Neural cell (in vitro differentiated cells): ENCODE data around the gene SPATA32. TPM values are rescaled to one million over a fixed set of nuclear protein-coding genes. Genes with fewer than 3 reads are reported as not detected.

Experiments
- H2AFZ ChIP-seq: fragments of 200-600, 300-800 bp; sonication (generic), shearing (Covaris generic); 2 replicates; pipeline ENCODE4 v1.6.0; 2014; ENCODE audit warnings: low read depth, mild to moderate bottlenecking, antibody characterized with exemption, low read length, moderate library complexity
- H3F3A ChIP-seq: fragments of 200-600 bp; shearing (Covaris generic); 2 replicates; pipeline ENCODE4 v1.6.1; 2016; ENCODE audit warnings: mild to moderate bottlenecking, moderate library complexity, mixed read lengths, antibody characterized with exemption, low read length; ENCODE audit not compliant: insufficient read depth, poor library complexity, severe bottlenecking
- H3K27ac ChIP-seq: fragments of 200-600, 300-800 bp; sonication (generic), shearing (Covaris generic); 2 replicates; pipeline ENCODE4 v1.5.1; 2014; ENCODE audit warnings: mild to moderate bottlenecking, low read length, moderate library complexity
- H3K27me3 ChIP-seq: fragments of 300-800, 200-600 bp; sonication (generic), shearing (Covaris generic); 2 replicates; pipeline ENCODE4 v1.6.0; 2014; ENCODE audit warnings: mild to moderate bottlenecking, low read depth, low read length, moderate library complexity; ENCODE audit not compliant: insufficient read depth
- H3K36me3 ChIP-seq: fragments of 300-800, 200-600 bp; sonication (generic), shearing (Covaris generic); 2 replicates; pipeline ENCODE4 v1.5.1; 2014; ENCODE audit warnings: mild to moderate bottlenecking, antibody characterized with exemption, low read length, moderate library complexity; ENCODE audit not compliant: insufficient read depth
- H3K4me2 ChIP-seq: fragments of 300-800, 200-600 bp; sonication (generic), shearing (Covaris generic); 2 replicates; pipeline ENCODE4 v1.6.0; 2014; ENCODE audit warnings: mild to moderate bottlenecking, low read length
- H3K4me3 ChIP-seq: fragments of 300-800, 200-600 bp; sonication (generic), shearing (Covaris generic); 2 replicates; pipeline ENCODE4 v1.5.1; 2014; ENCODE audit warnings: mild to moderate bottlenecking, low read length, moderate library complexity
- H3K79me2 ChIP-seq: fragments of 200-600 bp; shearing (Covaris generic); replicated peaks from 2 replicates; pipeline ENCODE4 v1.6.0; 2014; ENCODE audit warnings: mild to moderate bottlenecking, low read length, moderate library complexity; ENCODE audit not compliant: insufficient read depth
- H3K9ac ChIP-seq: fragments of 300-800, 200-600 bp; sonication (generic), shearing (Covaris generic); 2 replicates; pipeline ENCODE4 v1.6.1; 2016; ENCODE audit warnings: mild to moderate bottlenecking, low read length, mixed read lengths
- H3K9me2 ChIP-seq: fragments of 200-600 bp; shearing (Covaris generic); 2 replicates; pipeline ENCODE4 v1.6.1; 2016; ENCODE audit warnings: mild to moderate bottlenecking, low read length, mixed read lengths; ENCODE audit not compliant: insufficient read depth
- H3K9me3 ChIP-seq: fragments of 200-600, 300-800 bp; sonication (generic), shearing (Covaris generic); 2 replicates; pipeline ENCODE4 v1.6.1; 2016; ENCODE audit warnings: mild to moderate bottlenecking, mixed run types, low read length, moderate library complexity, mixed read lengths
- H4K20me1 ChIP-seq: fragments of 200-600 bp; shearing (Covaris generic); 2 replicates; pipeline ENCODE4 v1.6.1; 2016; ENCODE audit warnings: mild to moderate bottlenecking, mixed run types; ENCODE audit not compliant: insufficient read depth
- CTCF ChIP-seq: fragments of 450-650 bp; IDR thresholded peaks from 2 replicates; pipeline ENCODE4 v1.5.1; 2014; ENCODE audit warnings: antibody characterized with exemption, mild to moderate bottlenecking, moderate library complexity; ENCODE audit not compliant: poor library complexity, severe bottlenecking
- EP300 ChIP-seq: fragments of 450-650 bp; conservative IDR thresholded peaks from 2 replicates; pipeline ENCODE4 v1.6.1; 2014; ENCODE audit warnings: antibody characterized with exemption, mild to moderate bottlenecking, moderate library complexity; ENCODE audit not compliant: poor library complexity, severe bottlenecking
- EZH2 ChIP-seq: fragments of 200-600, 300-800 bp; shearing (Covaris generic), sonication (generic); IDR thresholded peaks from 2 replicates; pipeline ENCODE4 v1.6.1; 2014; ENCODE audit warnings: antibody characterized with exemption, low read length, borderline replicate concordance, mild to moderate bottlenecking; ENCODE audit not compliant: insufficient read depth, poor library complexity, severe bottlenecking
- MXI1 ChIP-seq: fragments of 450-650 bp; conservative IDR thresholded peaks from 2 replicates; pipeline ENCODE4 v1.6.1; 2014; ENCODE audit warnings: antibody characterized with exemption, mild to moderate bottlenecking; ENCODE audit not compliant: poor library complexity, severe bottlenecking
- POLR2AphosphoS5 ChIP-seq: IDR thresholded peaks from 2 replicates; pipeline ENCODE4 v1.6.1; 2012
- RAD21 ChIP-seq: fragments of 450-650 bp; conservative IDR thresholded peaks from 2 replicates; pipeline ENCODE4 v1.6.1; 2014; ENCODE audit warnings: antibody characterized with exemption, mild to moderate bottlenecking, moderate library complexity
- REST ChIP-seq: IDR thresholded peaks from 2 replicates; pipeline ENCODE4 v1.6.1; 2012; ENCODE audit warnings: borderline replicate concordance
- SMC3 ChIP-seq: fragments of 450-650 bp; conservative IDR thresholded peaks from 2 replicates; pipeline ENCODE4 v1.6.1; 2014; ENCODE audit warnings: antibody characterized with exemption, mild to moderate bottlenecking, moderate library complexity; ENCODE audit not compliant: poor library complexity
- TAF1 ChIP-seq: IDR thresholded peaks from 2 replicates; pipeline ENCODE4 v1.6.1; 2012; ENCODE audit warnings: low read depth
- polyA plus RNA-seq: library from polyadenylated mRNA; depleted of rRNA; stranded (reverse); fragments of >200 nt; gene quantifications from 2 replicates; pipeline ENCODE4 v1.2.3, GENCODE V29; 2014

The SPATA32 gene
- polyA plus RNA-seq, 1 donor from 2014 or later, result not detected

- no peak overlapping the region for H3K4me2 ChIP-seq
- no peaks in the 10 kb centered on the region for H3K79me2 ChIP-seq
- H3K4me3 ChIP-seq, result no peak overlapping the region
- H3K9me3 ChIP-seq, result no peaks in the 10 kb centered on the region
- H3K36me3 ChIP-seq, result no peaks in the 10 kb centered on the region
- H3K9ac ChIP-seq, result no peak overlapping the region
- no peaks in the 10 kb centered on the region for H3K27me3 ChIP-seq
- no peaks in the 10 kb centered on the region for H3F3A ChIP-seq
- no peaks in the 10 kb centered on the region for H3K9me2 ChIP-seq
- no peak overlapping the region for H2AFZ ChIP-seq
- H4K20me1 ChIP-seq, result no peaks in the 10 kb centered on the region
- no peak overlapping the region for H3K27ac ChIP-seq
- no peak for TF ChIP-seq SMC3
- TF ChIP-seq POLR2AphosphoS5, result no peak
- no peak for TF ChIP-seq REST
- TF ChIP-seq CTCF, result no peak
- no peak for TF ChIP-seq MXI1
- TF ChIP-seq EZH2, result no peak
- TF ChIP-seq RAD21, result no peak
- no peak for TF ChIP-seq TAF1
Observed at GRCh38 chr17:45294506-45294905, 32.6 kb upstream of the SPATA32 start.

GRCh38 chr17:45293413-45294211, 31.7 kb upstream of the SPATA32 start:
- TF ChIP-seq SMC3, result no peak
- no peak for TF ChIP-seq POLR2AphosphoS5
- TF ChIP-seq REST, result no peak
- TF ChIP-seq EZH2, result no peak
- no peak for TF ChIP-seq MXI1
- TF ChIP-seq EP300, result no peak
- no peak for TF ChIP-seq TAF1
- TF ChIP-seq RAD21, result no peak
- TF ChIP-seq CTCF, result no peak
- no peak overlapping the region for H2AFZ ChIP-seq
- no peaks in the 10 kb centered on the region for H3K27me3 ChIP-seq
- no peak overlapping the region for H3K4me2 ChIP-seq
- no peak overlapping the region for H3K27ac ChIP-seq
- no peaks in the 10 kb centered on the region for H4K20me1 ChIP-seq
- H3K79me2 ChIP-seq, result no peaks in the 10 kb centered on the region
- H3K9ac ChIP-seq, result no peak overlapping the region
- H3K9me3 ChIP-seq, result no peaks in the 10 kb centered on the region
- no peaks in the 10 kb centered on the region for H3K9me2 ChIP-seq
- H3F3A ChIP-seq, result no peaks in the 10 kb centered on the region
- H3K36me3 ChIP-seq, result no peaks in the 10 kb centered on the region
- no peak overlapping the region for H3K4me3 ChIP-seq
